ENCODE results near the gene AMH. TPM values are rescaled to one million over a fixed set of nuclear protein-coding genes. Genes with fewer than 3 reads are reported as not detected.

The AMH gene
- total and polyA plus RNA-seq, 4 experiments from 2014 or later, result 7.5 to 12.7 TPM; not detected in 2

- H3K36me3 Mint-ChIP-seq, result peaks cover 16 to 26% of the 10 kb centered on the region in 2 donors
- Histone ChIP-seq H3K27ac (ENCODE audit: low read depth, low read length) (no peak overlapping the region), H3K36me3 (ENCODE audit: insufficient read depth, low read length) (peaks cover 14% of the 10 kb centered on the region), H3K9me3 (ENCODE audit: control insufficient read depth in 1 of 2, low read length in 2 of 2) (no peaks in the 10 kb centered on the region), H3K27me3 (ENCODE audit: insufficient read depth, low read length) (no peaks in the 10 kb centered on the region), H3K4me3 (ENCODE audit: low read length in 2 of 2) (no peak overlapping the region), H3K4me1 (ENCODE audit: insufficient read depth, low read length) (peaks cover 36% of the 10 kb centered on the region)
- ChIA-PET POLR2A (ENCODE audit: partially characterized antibody) (interaction anchor here (0.6 to 13.8 kb wide), 16 partner anchors 13 to 366 kb away, joined by 3 to 251 read pairs (median 7); partner anchors contain the start of genes AMH, GADD45B, JSRP1 and LSM7), CTCF (ENCODE audit: partially characterized antibody) (interaction anchor here (0.6 to 7.1 kb wide), 18 partner anchors 8 to 345 kb away, joined by 3 to 81 read pairs (median 6); partner anchors contain the start of genes AP3D1, PLEKHJ1 and TIMM13)
- H3K4me3 Mint-ChIP-seq, result peak overlapping the region in 6 of 8 donors; percentile 11 to 62 (median 52)
- peak; percentile 50 to 59 (median 54) for DNase-seq
- H3K27ac Mint-ChIP-seq, result peak overlapping the region; percentile 1 to 99 (median 74)
- H3K9me3 Mint-ChIP-seq, result peaks cover 0 to 22% (median 0%) of the 10 kb centered on the region in 8 donors
- no peaks in the 10 kb centered on the region for H3K27me3 Mint-ChIP-seq
- peaks cover 23 to 40% (median 31%) of the 10 kb centered on the region in 4 donors for H3K4me1 Mint-ChIP-seq
- intact Hi-C loops (cut with micrococcal nuclease), result loop anchor here (5.0 kb wide), 1 partner anchor 52 kb away; the partner anchor contains the start of genes LSM7 and SPPL2B
Measured at GRCh38 chr19:2274931-2275535, 25.9 kb downstream of the AMH start.

DNA sequence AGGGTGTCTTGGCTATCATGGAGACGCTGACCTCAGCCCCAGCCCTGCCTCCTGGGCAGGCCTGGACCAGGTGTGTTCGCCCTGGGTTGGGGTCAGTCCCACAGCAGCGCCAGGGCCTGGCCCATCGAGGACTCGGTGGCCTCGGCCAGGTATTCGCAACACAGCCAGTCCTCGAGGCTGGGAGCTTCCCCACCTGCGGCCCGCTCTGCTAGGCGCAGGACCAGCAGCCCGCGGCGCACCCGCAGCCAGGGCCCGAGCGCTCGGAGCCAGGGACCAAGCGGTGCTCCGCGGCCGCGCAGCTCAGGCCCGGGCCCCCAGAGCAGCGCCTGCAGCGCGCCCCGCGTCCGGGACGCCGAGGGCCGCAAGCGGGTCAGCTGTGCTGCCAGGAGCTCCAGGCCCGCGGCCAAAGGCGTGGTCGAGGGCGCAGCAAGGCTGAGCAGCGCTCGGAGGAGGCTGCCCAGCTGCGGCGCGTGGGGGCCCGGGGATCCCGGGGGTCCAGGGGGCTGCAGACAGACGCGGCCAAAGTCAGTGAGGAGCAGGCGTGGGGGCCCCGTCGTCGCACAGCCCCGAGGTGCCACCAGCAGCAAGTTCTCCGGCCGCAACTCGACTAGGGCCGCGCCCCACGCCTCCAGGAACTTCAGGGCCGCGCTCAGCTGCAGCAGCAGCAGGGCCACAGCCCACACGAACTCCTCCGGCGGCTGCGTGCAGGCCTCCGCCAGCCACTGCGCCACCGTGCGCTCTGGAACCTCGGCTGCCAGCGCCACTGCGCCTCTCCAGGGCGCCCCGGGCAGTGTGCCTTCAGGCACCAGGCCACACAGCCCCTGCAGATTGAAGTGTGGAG, 26.7 kb downstream of the AMH start:
- H3K4me1 ChIP-seq (ENCODE audit: insufficient read depth, low read length), result peaks cover 36% of the 10 kb centered on the region
- ChIA-PET POLR2A (ENCODE audit: partially characterized antibody) (interaction anchor here (0.8 to 13.8 kb wide), 11 partner anchors 12 to 345 kb away, joined by 3 to 251 read pairs (median 11); partner anchors contain the start of genes AMH, GADD45B, JSRP1 and PLEKHJ1), CTCF (ENCODE audit: partially characterized antibody) (interaction anchor here (1.1 to 7.1 kb wide), 10 partner anchors 13 to 124 kb away, joined by 3 to 81 read pairs (median 16); partner anchors contain the start of genes AP3D1 and PLEKHJ1)
- peaks cover 23 to 40% (median 31%) of the 10 kb centered on the region in 4 donors for H3K4me1 Mint-ChIP-seq
- no peaks in the 10 kb centered on the region for H3K9me3 ChIP-seq (ENCODE audit: control insufficient read depth in 1 of 2, low read length in 2 of 2)
- peaks cover 0 to 22% (median 0%) of the 10 kb centered on the region in 8 donors for H3K9me3 Mint-ChIP-seq
- peak in 1 of 5 donors; percentile 43 for DNase-seq
- peak overlapping the region in 1 of 7 donors; percentile 99 for H3K27ac Mint-ChIP-seq
- intact Hi-C loops (cut with micrococcal nuclease), result no loop called here
- H3K36me3 Mint-ChIP-seq, result peaks cover 16 to 25% of the 10 kb centered on the region in 2 donors
- H3K4me3 ChIP-seq (ENCODE audit: low read length in 2 of 2), result no peak overlapping the region
- peaks cover 14% of the 10 kb centered on the region for H3K36me3 ChIP-seq (ENCODE audit: insufficient read depth, low read length)
- no peaks in the 10 kb centered on the region for H3K27me3 Mint-ChIP-seq
- no peak overlapping the region for H3K27ac ChIP-seq (ENCODE audit: low read depth, low read length)
- no peak overlapping the region for H3K4me3 Mint-ChIP-seq
- H3K27me3 ChIP-seq (ENCODE audit: insufficient read depth, low read length), result no peaks in the 10 kb centered on the region

- Mint-ChIP-seq H3K27me3 (no peaks in the 10 kb centered on the region), H3K9me3 (peaks cover 0 to 18% (median 0%) of the 10 kb centered on the region in 8 donors), H3K36me3 (peaks cover 14 to 23% of the 10 kb centered on the region in 2 donors), H3K27ac (peak overlapping the region in 2 of 7 donors; percentile 51 to 85), H3K4me1 (peaks cover 22 to 37% (median 29%) of the 10 kb centered on the region in 4 donors), H3K4me3 (no peak overlapping the region)
- H3K27ac ChIP-seq (ENCODE audit: low read depth, low read length), result no peak overlapping the region
- H3K27me3 ChIP-seq (ENCODE audit: insufficient read depth, low read length), result no peaks in the 10 kb centered on the region
- DNase-seq, result no peak
- H3K36me3 ChIP-seq (ENCODE audit: insufficient read depth, low read length), result peaks cover 11% of the 10 kb centered on the region
- peaks cover 32% of the 10 kb centered on the region for H3K4me1 ChIP-seq (ENCODE audit: insufficient read depth, low read length)
- no peaks in the 10 kb centered on the region for H3K9me3 ChIP-seq (ENCODE audit: control insufficient read depth in 1 of 2, low read length in 2 of 2)
- no peak overlapping the region for H3K4me3 ChIP-seq (ENCODE audit: low read length in 2 of 2)
- POLR2A ChIA-PET (ENCODE audit: partially characterized antibody), result interaction anchor here (0.9 to 13.8 kb wide), 8 partner anchors 12 to 200 kb away, joined by 3 to 251 read pairs (median 8); partner anchors contain the start of genes AMH, GADD45B, JSRP1 and PLEKHJ1
- intact Hi-C loops (cut with micrococcal nuclease), result no loop called here
- CTCF ChIA-PET (ENCODE audit: partially characterized antibody), result interaction anchor here (0.7 to 7.1 kb wide), 5 partner anchors 9 to 121 kb away, joined by 3 to 81 read pairs (median 3); no protein-coding TSS in a partner anchor
Measured at GRCh38 chr19:2276429-2276986, 27.4 kb downstream of the AMH start.

DNA sequence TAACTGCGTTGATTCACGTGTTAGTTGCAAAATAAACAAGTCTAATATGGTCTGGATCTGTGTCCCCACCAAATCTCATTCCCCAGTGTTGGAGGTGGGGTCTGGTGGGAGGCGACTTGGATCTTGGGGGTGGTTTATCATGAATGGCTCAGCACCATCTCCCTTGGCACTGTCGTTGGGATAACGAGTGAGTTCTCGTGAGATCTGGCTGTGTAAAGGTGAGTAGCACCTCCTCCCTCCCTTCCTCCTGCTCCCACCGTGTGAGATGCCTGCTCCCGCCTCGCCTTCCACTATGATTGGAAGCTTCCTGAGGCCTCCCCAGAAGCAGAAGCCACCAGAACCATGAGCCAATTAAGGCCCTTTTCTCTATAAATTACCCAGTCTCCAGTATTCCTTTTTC, 28.0 kb downstream of the AMH start:
- no peaks in the 10 kb centered on the region for H3K9me3 ChIP-seq (ENCODE audit: control insufficient read depth in 1 of 2, low read length in 2 of 2)
- Mint-ChIP-seq H3K4me3 (peak overlapping the region in 2 of 8 donors; percentile 40 to 57), H3K36me3 (peaks cover 10 to 19% of the 10 kb centered on the region in 2 donors), H3K4me1 (peaks cover 20 to 40% (median 30%) of the 10 kb centered on the region in 4 donors), H3K27ac (peak overlapping the region in 4 of 7 donors; percentile 64 to 91 (median 76)), H3K27me3 (no peaks in the 10 kb centered on the region), H3K9me3 (peaks cover 0 to 15% (median 0%) of the 10 kb centered on the region in 8 donors)
- intact Hi-C loops (cut with micrococcal nuclease), result no loop called here
- no peak overlapping the region for H3K27ac ChIP-seq (ENCODE audit: low read depth, low read length)
- no peak overlapping the region for H3K4me3 ChIP-seq (ENCODE audit: low read length in 2 of 2)
- ChIA-PET POLR2A (ENCODE audit: partially characterized antibody) (interaction anchor here (0.5 to 13.8 kb wide), 6 partner anchors 12 to 133 kb away, joined by 4 to 167 read pairs (median 4); partner anchors contain the start of genes AMH and JSRP1), CTCF (ENCODE audit: partially characterized antibody) (interaction anchor here (0.7 to 7.1 kb wide), 4 partner anchors 9 to 121 kb away, joined by 3 to 81 read pairs (median 3); no protein-coding TSS in a partner anchor)
- H3K4me1 ChIP-seq (ENCODE audit: insufficient read depth, low read length), result peaks cover 32% of the 10 kb centered on the region
- H3K27me3 ChIP-seq (ENCODE audit: insufficient read depth, low read length), result no peaks in the 10 kb centered on the region
- DNase-seq, result peak in 1 of 5 donors; percentile 18
- peaks cover 6% of the 10 kb centered on the region for H3K36me3 ChIP-seq (ENCODE audit: insufficient read depth, low read length)

GRCh38 chr19:2278459-2279158, 29.5 kb downstream of the AMH start:
- Mint-ChIP-seq H3K4me3 (no peak overlapping the region), H3K36me3 (peaks cover 6 to 13% of the 10 kb centered on the region in 2 donors), H3K4me1 (peaks cover 15 to 36% (median 28%) of the 10 kb centered on the region in 4 donors), H3K27me3 (no peaks in the 10 kb centered on the region), H3K9me3 (peaks cover 0 to 12% (median 0%) of the 10 kb centered on the region in 8 donors), H3K27ac (peak overlapping the region in 3 of 7 donors; percentile 15 to 75 (median 41))
- ChIA-PET CTCF (ENCODE audit: partially characterized antibody) (interaction anchor here (1.0 to 7.1 kb wide), 3 partner anchors 12 to 114 kb away, joined by 3 to 81 read pairs (median 3); no protein-coding TSS in a partner anchor), POLR2A (ENCODE audit: partially characterized antibody) (interaction anchor here (0.8 to 13.8 kb wide), 6 partner anchors 9 to 39 kb away, joined by 3 to 167 read pairs (median 4); partner anchors contain the start of genes AMH and JSRP1)
- Histone ChIP-seq H3K27me3 (ENCODE audit: insufficient read depth, low read length) (no peaks in the 10 kb centered on the region), H3K9me3 (ENCODE audit: control insufficient read depth in 1 of 2, low read length in 2 of 2) (no peaks in the 10 kb centered on the region), H3K4me1 (ENCODE audit: insufficient read depth, low read length) (peaks cover 23% of the 10 kb centered on the region), H3K4me3 (ENCODE audit: low read length in 2 of 2) (no peak overlapping the region), H3K36me3 (ENCODE audit: insufficient read depth, low read length) (no peaks in the 10 kb centered on the region), H3K27ac (ENCODE audit: low read depth, low read length) (no peak overlapping the region)
- intact Hi-C loops (cut with micrococcal nuclease), result no loop called here
- DNase-seq, result peak in 1 of 5 donors; percentile 41

Measured in CD4-positive, alpha-beta memory T cell (primary cell).